Mesenchymal stem cell (in vitro differentiated cells and primary cell): ENCODE results near the gene CST9.

ENCODE experiments used
- DNase-seq: peaks from one replicate; pipeline ENCODE4 v3.0.0-alpha.2; 2013
- H2AFZ ChIP-seq: one replicate; pipeline ENCODE4 v1.6.1; 2013; ENCODE audit warnings: low read depth, mild to moderate bottlenecking, control low read depth, inconsistent platforms, low read length, moderate library complexity
- H2AK5ac ChIP-seq: 2 replicates; pipeline ENCODE4 v1.6.1; 2013; ENCODE audit warnings: low read length, moderate library complexity, mild to moderate bottlenecking, inconsistent platforms; ENCODE audit not compliant: severe bottlenecking
- H2BK120ac ChIP-seq: one replicate; pipeline ENCODE4 v1.6.1; 2013; ENCODE audit warnings: low read depth, mild to moderate bottlenecking, inconsistent platforms, low read length, moderate library complexity
- H2BK12ac ChIP-seq, 2 experiments: one replicate each; pipeline ENCODE4 v1.6.1; 2013; ENCODE audit warnings: inconsistent platforms in 2 of 2, low read length in 2 of 2, mild to moderate bottlenecking in 2 of 2, moderate library complexity in 2 of 2, control low read depth in 1 of 2
- H2BK15ac ChIP-seq: one replicate; pipeline ENCODE4 v1.6.1; 2013; ENCODE audit warnings: mild to moderate bottlenecking, low read depth, inconsistent platforms; ENCODE audit not compliant: poor library complexity, severe bottlenecking
- H2BK5ac ChIP-seq: 2 replicates; pipeline ENCODE4 v1.6.1; 2013; ENCODE audit warnings: low read depth, mild to moderate bottlenecking, low read length, control low read depth, inconsistent platforms; ENCODE audit not compliant: poor library complexity, severe bottlenecking
- H3K14ac ChIP-seq, 2 experiments: one replicate each; pipeline ENCODE4 v1.6.1; 2013; ENCODE audit warnings: inconsistent platforms in 2 of 2, low read length in 2 of 2, control low read depth in 1 of 2, mild to moderate bottlenecking in 1 of 2, moderate library complexity in 1 of 2
- H3K18ac ChIP-seq, 2 experiments: one replicate each; pipeline ENCODE4 v1.6.1; 2013; ENCODE audit warnings: inconsistent platforms in 2 of 2, low read length in 2 of 2, control low read depth in 1 of 2, low read depth in 1 of 2, mild to moderate bottlenecking in 1 of 2
- H3K23ac ChIP-seq, 2 experiments: one replicate each; pipeline ENCODE4 v1.6.1; 2013; ENCODE audit warnings: inconsistent platforms in 2 of 2, low read length in 2 of 2, mild to moderate bottlenecking in 2 of 2, moderate library complexity in 2 of 2, control low read depth in 1 of 2
- H3K27ac ChIP-seq: 2 replicates; pipeline ENCODE4 v1.5.1; 2013; ENCODE audit warnings: mild to moderate bottlenecking, moderate library complexity, low read length, control low read depth, inconsistent platforms; ENCODE audit not compliant: poor library complexity, severe bottlenecking
- H3K27me3 ChIP-seq, 2 experiments: 2 replicates each; pipeline versions ENCODE4 v1.6.1 to v1.7.0; 2013; ENCODE audit warnings: low read length in 2 of 2, mild to moderate bottlenecking in 2 of 2, moderate library complexity in 2 of 2, control low read depth in 1 of 2, inconsistent platforms in 1 of 2; ENCODE audit not compliant: control insufficient read depth in 1 of 2, insufficient read depth in 1 of 2
- H3K36me3 ChIP-seq, 2 experiments: 2 replicates each; pipeline versions ENCODE4 v1.6.1 to v1.7.0; 2013; ENCODE audit warnings: low read length in 2 of 2, control low read depth in 1 of 2, inconsistent platforms in 1 of 2, low read depth in 1 of 2, mild to moderate bottlenecking in 1 of 2; ENCODE audit not compliant: insufficient read depth in 2 of 2, control insufficient read depth in 1 of 2
- H3K4ac ChIP-seq, 2 experiments: one replicate each; pipeline ENCODE4 v1.6.1; 2013; ENCODE audit warnings: inconsistent platforms in 2 of 2, low read length in 2 of 2, mild to moderate bottlenecking in 2 of 2, moderate library complexity in 2 of 2, control low read depth in 1 of 2, low read depth in 1 of 2
- H3K4me1 ChIP-seq: 2 replicates; pipeline ENCODE4 v1.6.1; 2013; ENCODE audit warnings: low read depth, low read length, control low read depth; ENCODE audit not compliant: control insufficient read depth, insufficient read depth
- H3K4me2 ChIP-seq: 2 replicates; pipeline ENCODE4 v1.6.1; 2013; ENCODE audit warnings: low read length, mild to moderate bottlenecking, inconsistent platforms; ENCODE audit not compliant: poor library complexity, severe bottlenecking
- H3K4me3 ChIP-seq, 2 experiments: 2 replicates each; pipeline versions ENCODE4 v1.5.1 to v1.7.0; 2013; ENCODE audit warnings: low read length in 2 of 2, mild to moderate bottlenecking in 2 of 2, control low read depth in 1 of 2, low read depth in 1 of 2; ENCODE audit not compliant: insufficient read depth in 1 of 2
- H3K79me1 ChIP-seq: replicated peaks from 2 replicates; pipeline ENCODE4 v1.6.1; 2013; ENCODE audit warnings: mild to moderate bottlenecking, control low read depth, low read length, inconsistent platforms; ENCODE audit not compliant: poor library complexity, severe bottlenecking
- H3K9ac ChIP-seq: 2 replicates; pipeline ENCODE4 v1.7.0; 2013; ENCODE audit warnings: mild to moderate bottlenecking, low read length, moderate library complexity
- H3K9me3 ChIP-seq: 2 replicates; pipeline ENCODE4 v1.7.0; 2013; ENCODE audit warnings: mild to moderate bottlenecking, low read length; ENCODE audit not compliant: control insufficient read depth
- H4K8ac ChIP-seq: one replicate; pipeline ENCODE4 v1.6.1; 2013; ENCODE audit warnings: inconsistent platforms, mild to moderate bottlenecking, low read length, moderate library complexity
- H4K91ac ChIP-seq: one replicate; pipeline ENCODE4 v1.6.1; 2013; ENCODE audit warnings: mild to moderate bottlenecking, low read length, inconsistent platforms
- WGBS: methylation state at CpG from one replicate; pipeline ENCODE4 v1.1.7; 2013; ENCODE audit warnings: mixed read lengths; 5-methylcytosine and 5-hydroxymethylcytosine counted together

Gene CST9

GRCh38 chr20:23629542-23630391 is 24.1 kb upstream of the CST9 start:
- 92% methylated on average over 12 of the region's 12 CpGs for WGBS
- no peak overlapping the region for H2BK15ac ChIP-seq

GRCh38 chr20:23629017-23629541 is 23.4 kb upstream of the CST9 start:
- Histone ChIP-seq H2BK12ac (peak overlapping the region in 1 of 2 experiments; percentile 38), H4K91ac (no peak overlapping the region)

More at GRCh38 chr20:23629542-23630391, 24.1 kb upstream of the CST9 start:
- Histone ChIP-seq H2BK5ac (no peak overlapping the region), H3K36me3 (peaks cover 34 to 39% of the 10 kb centered on the region in 2 experiments), H3K27ac (peak overlapping the region; percentile 13), H3K23ac (peak overlapping the region in 1 of 2 experiments; percentile 54), H3K4me1 (peaks cover 28% of the 10 kb centered on the region), H3K4ac (peak overlapping the region in 1 of 2 experiments; percentile 20), H2AFZ (no peak overlapping the region), H3K18ac (peak overlapping the region; percentile 59 to 64), H3K14ac (peak overlapping the region in 1 of 2 experiments; percentile 46), H2AK5ac (peak overlapping the region; percentile 83), H3K79me1 (peaks cover 11% of the 10 kb centered on the region), H4K8ac (peak overlapping the region; percentile 65), H3K4me2 (no peak overlapping the region), H4K91ac (peak overlapping the region; percentile 64), H3K4me3 (no peak overlapping the region), H3K9ac (no peak overlapping the region), H3K27me3 (no peaks in the 10 kb centered on the region), H3K9me3 (peaks cover 11% of the 10 kb centered on the region), H2BK12ac (peak overlapping the region; percentile 38 to 87), H2BK120ac (no peak overlapping the region)
- no peak for DNase-seq

DNA sequence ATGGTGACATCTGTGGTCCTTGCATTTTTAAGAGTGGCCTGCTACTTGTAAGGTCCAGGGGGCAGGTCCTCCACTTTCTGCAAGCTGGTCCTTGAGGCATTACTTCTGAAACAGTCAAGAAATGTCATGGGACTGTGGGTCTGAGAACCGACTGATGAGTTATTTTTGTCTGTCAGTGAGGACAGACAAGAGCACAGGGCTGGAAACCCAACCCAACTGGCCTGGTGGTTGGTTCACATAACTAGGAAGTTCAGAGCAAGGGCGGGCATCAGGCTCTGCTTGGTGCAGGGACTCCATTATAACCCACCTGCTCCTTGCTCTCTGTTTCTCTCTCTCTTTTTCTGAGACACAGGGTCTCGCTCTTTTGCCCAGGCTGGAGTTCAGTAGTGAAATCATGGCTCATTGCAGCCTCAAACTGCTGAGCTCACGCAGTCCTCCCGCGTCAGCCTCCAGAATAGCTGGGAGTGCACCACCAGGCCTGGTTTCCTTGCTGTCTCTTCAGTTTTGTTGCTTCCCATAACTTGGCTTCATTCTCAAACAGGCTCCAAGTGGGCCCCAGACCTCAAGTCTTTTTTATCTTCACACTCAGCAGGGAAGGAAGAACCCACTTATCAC is 22.8 kb upstream of the CST9 start:
- no peak overlapping the region for H3K4me3 ChIP-seq
- H3K4ac ChIP-seq: peak overlapping the region; percentile 20 to 57
- no peak overlapping the region for H3K4me2 ChIP-seq
- H2BK12ac ChIP-seq: peak overlapping the region; percentile 75 to 87
- peak overlapping the region; percentile 10 for H2AK5ac ChIP-seq
- H3K27me3 ChIP-seq: no peaks in the 10 kb centered on the region
- H2BK15ac ChIP-seq: peak overlapping the region; percentile 55
- no peak for DNase-seq
- H3K18ac ChIP-seq: peak overlapping the region; percentile 58 to 68
- H2BK5ac ChIP-seq: no peak overlapping the region
- peaks cover 16% of the 10 kb centered on the region for H3K4me1 ChIP-seq
- no peak overlapping the region for H3K23ac ChIP-seq
- 67% methylated on average over 6 of the region's 6 CpGs for WGBS
- H3K9ac ChIP-seq: no peak overlapping the region
- peak overlapping the region; percentile 52 for H4K91ac ChIP-seq
- H2AFZ ChIP-seq: no peak overlapping the region
- H3K27ac ChIP-seq: no peak overlapping the region
- peak overlapping the region; percentile 27 for H2BK120ac ChIP-seq
- H3K14ac ChIP-seq: no peak overlapping the region
- peaks cover 22 to 27% of the 10 kb centered on the region in 2 experiments for H3K36me3 ChIP-seq
- H4K8ac ChIP-seq: peak overlapping the region; percentile 76
- peaks cover 6% of the 10 kb centered on the region for H3K79me1 ChIP-seq
- H3K9me3 ChIP-seq: peaks cover 11% of the 10 kb centered on the region

More at GRCh38 chr20:23629017-23629541, 23.4 kb upstream of the CST9 start:
- peaks cover 9% of the 10 kb centered on the region for H3K79me1 ChIP-seq
- peak; percentile 85 for DNase-seq
- H4K8ac ChIP-seq: no peak overlapping the region
- H3K4ac ChIP-seq: no peak overlapping the region
- H3K4me2 ChIP-seq: no peak overlapping the region
- no peak overlapping the region for H3K14ac ChIP-seq
- H3K23ac ChIP-seq: no peak overlapping the region
- peak overlapping the region; percentile 73 for H2BK15ac ChIP-seq
- 3% methylated on average over 7 of the region's 7 CpGs for WGBS
- H3K27ac ChIP-seq: peak overlapping the region; percentile 6
- peak overlapping the region in 1 of 2 experiments; percentile 46 for H3K18ac ChIP-seq
- H2BK5ac ChIP-seq: no peak overlapping the region
- H3K27me3 ChIP-seq: no peaks in the 10 kb centered on the region
- H2BK120ac ChIP-seq: no peak overlapping the region
- no peak overlapping the region for H2AFZ ChIP-seq
- H3K4me3 ChIP-seq: no peak overlapping the region
- H3K36me3 ChIP-seq: peaks cover 28 to 32% of the 10 kb centered on the region in 2 experiments
- H2AK5ac ChIP-seq: no peak overlapping the region
- peaks cover 21% of the 10 kb centered on the region for H3K4me1 ChIP-seq
- H3K9ac ChIP-seq: no peak overlapping the region
- peaks cover 11% of the 10 kb centered on the region for H3K9me3 ChIP-seq

DNA sequence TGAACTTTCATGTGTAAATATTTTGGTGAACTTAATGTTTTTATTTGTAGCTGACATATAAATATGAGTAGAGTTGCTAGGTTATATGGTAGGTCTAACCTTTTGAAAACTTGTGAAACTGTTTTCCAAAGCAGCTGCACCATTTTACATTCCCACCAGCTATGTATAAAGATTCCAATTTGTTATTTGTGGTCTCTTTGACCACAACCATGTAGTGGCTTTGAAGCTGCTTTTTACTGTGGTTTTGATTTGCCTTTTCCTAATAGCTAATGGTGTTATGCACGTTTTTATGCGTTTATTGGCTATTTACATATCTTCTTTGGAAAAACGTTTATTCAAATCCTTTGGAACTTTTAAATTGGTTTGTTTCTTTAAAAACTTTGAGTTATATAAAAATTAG is 21.8 kb upstream of the CST9 start:
- Histone ChIP-seq H2BK12ac (no peak overlapping the region), H3K27ac (no peak overlapping the region), H3K18ac (no peak overlapping the region), H4K8ac (no peak overlapping the region), H4K91ac (no peak overlapping the region), H3K9ac (no peak overlapping the region), H3K27me3 (no peaks in the 10 kb centered on the region), H3K4me2 (no peak overlapping the region), H3K9me3 (peaks cover 11% of the 10 kb centered on the region), H3K36me3 (peaks cover 12 to 16% of the 10 kb centered on the region in 2 experiments), H2BK15ac (no peak overlapping the region), H2AK5ac (no peak overlapping the region), H2BK5ac (no peak overlapping the region), H2AFZ (no peak overlapping the region), H3K4ac (no peak overlapping the region), H3K14ac (no peak overlapping the region), H3K4me1 (peaks cover 14% of the 10 kb centered on the region), H3K23ac (no peak overlapping the region), H3K79me1 (peaks cover 3% of the 10 kb centered on the region), H3K4me3 (no peak overlapping the region), H2BK120ac (no peak overlapping the region)
- DNase-seq: no peak
- WGBS: 68% methylated on average over 2 of the region's 3 CpGs
